Kidney (tissue), 14 donors: Measurements from ENCODE around the gene POLR1E. TPM values are rescaled to one million over a fixed set of nuclear protein-coding genes. Genes with fewer than 3 reads are reported as not detected.

Experiments used
- DNase-seq, 5 donors: peaks; one replicate each; pipeline ENCODE4 v3.0.0-alpha.2; 2013 to 2020
- FAIRE-seq: peaks from 2 replicates; lab custom pipeline; 2012; peaks lifted over from hg19 to GRCh38; lab: Jason Lieb, UNC
- H3K27ac ChIP-seq, 2 donors: one replicate each; pipeline ENCODE4 v1.7.0; 2013; ENCODE audit warnings: low read depth in 2 of 2, low read length in 2 of 2, inconsistent platforms in 1 of 2
- H3K27me3 ChIP-seq: one replicate; pipeline ENCODE4 v1.7.1; 2013; ENCODE audit warnings: low read length, inconsistent platforms; ENCODE audit not compliant: control insufficient read depth, insufficient read depth
- H3K36me3 ChIP-seq, 3 donors: one replicate each; pipeline versions ENCODE4 v1.7.0 to v1.7.1; 2013; ENCODE audit warnings: low read length in 3 of 3, control low read depth in 1 of 3, inconsistent platforms in 1 of 3; ENCODE audit not compliant: insufficient read depth in 3 of 3, control insufficient read depth in 2 of 3
- H3K4me1 ChIP-seq, 3 donors: one replicate each; pipeline versions ENCODE4 v1.7.0 to v1.7.1; 2013; ENCODE audit warnings: low read length in 3 of 3, inconsistent platforms in 1 of 3, low read depth in 1 of 3; ENCODE audit not compliant: control insufficient read depth in 2 of 3, insufficient read depth in 2 of 3
- H3K4me3 ChIP-seq, 3 donors: one replicate each; pipeline versions ENCODE4 v1.7.0 to v1.8.1; 2013; ENCODE audit warnings: low read length in 3 of 3, control low read depth in 1 of 3, inconsistent platforms in 1 of 3
- H3K9ac ChIP-seq, 3 donors: one replicate each; pipeline versions ENCODE4 v1.7.0 to v1.7.1; 2013; ENCODE audit warnings: low read length in 3 of 3, control low read depth in 1 of 3, inconsistent platforms in 1 of 3
- H3K9me3 ChIP-seq, 3 donors: one replicate each; pipeline versions ENCODE4 v1.7.0 to v1.7.1; 2013; ENCODE audit warnings: low read length in 3 of 3, control low read depth in 1 of 3, inconsistent platforms in 1 of 3; ENCODE audit not compliant: control insufficient read depth in 2 of 3, insufficient read depth in 1 of 3
- CTCF ChIP-seq: IDR thresholded peaks from 3 replicates; pipeline ENCODE4 v1.5.1; 2012; ENCODE audit warnings: mild to moderate bottlenecking, moderate library complexity, borderline replicate concordance; ENCODE audit not compliant: insufficient read depth; ENCODE audit errors: extremely low read depth
- intact Hi-C: fragments of 100-400 bp; cut with DNase I; formaldehyde crosslinking; loops from one replicate; pipeline ENCODE4 v1.11.1; 2022
- polyA plus RNA-seq: library from polyadenylated mRNA; stranded (reverse); fragments of 350-450 nt; fragmentation: Illumina TruSeq; extraction: RNeasy Lipid Tissue Mini Kit (QIAGEN cat#74804); gene quantifications from one replicate; pipeline ENCODE4 v1.2.3, GENCODE V29; 2014; ENCODE audit warnings: low read depth, low replicate concordance; ENCODE audit not compliant: insufficient read depth
- total RNA-seq: library from RNA; stranded (reverse); fragmentation: NEBNext Ultra II Directional; extraction: Animal tissue kit (Norgen Biotek cat#: 25700); gene quantifications from one replicate; pipeline ENCODE4 v1.2.1, GENCODE V29; 2021
- donor health status: control.
- donor health status: control.
- donor health status: control.
- donor health status: control.
- donor health status: control.
- donor health status: DM: yes; HTN: yes; CAD: no.
- donor health status: Normal renal cell carcinoma (clear cell type).

Gene POLR1E
- total and polyA plus RNA-seq, 2 donors from 2014 or later = 8.2 to 17.2 TPM

- H3K36me3 ChIP-seq = peaks cover 0 to 2% (median 0%) of the 10 kb centered on the region in 3 donors
- H3K27ac ChIP-seq = no peak overlapping the region
- FAIRE-seq = no peak
- intact Hi-C loops = no loop called here
- no peak for TF ChIP-seq CTCF
- H3K9ac ChIP-seq = no peak overlapping the region
- no peak overlapping the region for H3K4me3 ChIP-seq
- H3K27me3 ChIP-seq = no peaks in the 10 kb centered on the region
- peaks cover 0 to 3% (median 0%) of the 10 kb centered on the region in 3 donors for H3K4me1 ChIP-seq
- no peak for DNase-seq
- no peaks in the 10 kb centered on the region for H3K9me3 ChIP-seq
Measured at GRCh38 chr9:37543468-37543867, 57.7 kb downstream of the POLR1E start.

GRCh38 chr9:37547328-37547878 lies 61.7 kb downstream of the POLR1E start:
- H3K27ac ChIP-seq = no peak overlapping the region
- no peaks in the 10 kb centered on the region for H3K9me3 ChIP-seq
- H3K4me3 ChIP-seq = no peak overlapping the region
- intact Hi-C loops = no loop called here
- H3K36me3 ChIP-seq = no peaks in the 10 kb centered on the region
- TF ChIP-seq CTCF = no peak
- H3K27me3 ChIP-seq = no peaks in the 10 kb centered on the region
- no peak for DNase-seq
- FAIRE-seq = no peak
- H3K4me1 ChIP-seq = no peaks in the 10 kb centered on the region
- no peak overlapping the region for H3K9ac ChIP-seq

- H3K9me3 ChIP-seq = no peaks in the 10 kb centered on the region
- FAIRE-seq = no peak
- no peaks in the 10 kb centered on the region for H3K4me1 ChIP-seq
- intact Hi-C loops = no loop called here
- H3K9ac ChIP-seq = no peak overlapping the region
- H3K27me3 ChIP-seq = no peaks in the 10 kb centered on the region
- no peak for TF ChIP-seq CTCF
- no peak overlapping the region for H3K4me3 ChIP-seq
- no peaks in the 10 kb centered on the region for H3K36me3 ChIP-seq
- no peak for DNase-seq
- no peak overlapping the region for H3K27ac ChIP-seq
Measured at GRCh38 chr9:37549527-37549926, 63.8 kb downstream of the POLR1E start.

GRCh38 chr9:37550781-37551180 lies 65.0 kb downstream of the POLR1E start:
- no peaks in the 10 kb centered on the region for H3K9me3 ChIP-seq
- H3K27me3 ChIP-seq = no peaks in the 10 kb centered on the region
- H3K4me3 ChIP-seq = no peak overlapping the region
- H3K36me3 ChIP-seq = no peaks in the 10 kb centered on the region
- DNase-seq (no peak), FAIRE-seq (no peak)
- H3K9ac ChIP-seq = no peak overlapping the region
- intact Hi-C loops = no loop called here
- H3K27ac ChIP-seq = no peak overlapping the region
- H3K4me1 ChIP-seq = no peaks in the 10 kb centered on the region
- TF ChIP-seq CTCF = no peak
